NCI-H1436 (cell line): ENCODE results near the gene CTAGE9.
"Not testable (repeated sequence)": the region's sequence is repeated elsewhere in the genome, so short reads cannot be mapped to it uniquely, and the experiment has no call there.

ENCODE experiments used
- DNase-seq: peaks from one replicate; lab custom pipeline; 2025; lab: John Stamatoyannopoulos, UW

CTAGE9 gene

DNA sequence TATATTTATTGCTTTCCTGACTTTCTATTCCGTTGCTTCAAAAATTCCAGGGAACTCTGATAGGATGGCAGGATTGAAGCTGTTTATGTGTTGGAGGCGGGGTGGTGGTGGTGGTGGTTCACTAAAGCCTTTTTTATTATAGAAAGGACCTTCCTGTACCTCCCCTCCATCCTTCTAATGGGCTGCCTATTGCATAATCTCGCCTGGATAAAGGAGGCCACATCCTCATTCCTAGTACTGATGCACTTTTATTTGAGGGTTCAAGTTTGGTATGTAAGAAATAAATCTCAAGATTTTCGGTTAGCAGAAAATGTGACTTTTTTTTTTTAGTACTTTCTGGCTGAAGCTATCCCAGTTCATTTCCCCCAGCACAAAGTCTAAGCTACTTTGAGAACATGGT is 18.7 kb upstream of the CTAGE9 start:
- no peak for DNase-seq

DNA sequence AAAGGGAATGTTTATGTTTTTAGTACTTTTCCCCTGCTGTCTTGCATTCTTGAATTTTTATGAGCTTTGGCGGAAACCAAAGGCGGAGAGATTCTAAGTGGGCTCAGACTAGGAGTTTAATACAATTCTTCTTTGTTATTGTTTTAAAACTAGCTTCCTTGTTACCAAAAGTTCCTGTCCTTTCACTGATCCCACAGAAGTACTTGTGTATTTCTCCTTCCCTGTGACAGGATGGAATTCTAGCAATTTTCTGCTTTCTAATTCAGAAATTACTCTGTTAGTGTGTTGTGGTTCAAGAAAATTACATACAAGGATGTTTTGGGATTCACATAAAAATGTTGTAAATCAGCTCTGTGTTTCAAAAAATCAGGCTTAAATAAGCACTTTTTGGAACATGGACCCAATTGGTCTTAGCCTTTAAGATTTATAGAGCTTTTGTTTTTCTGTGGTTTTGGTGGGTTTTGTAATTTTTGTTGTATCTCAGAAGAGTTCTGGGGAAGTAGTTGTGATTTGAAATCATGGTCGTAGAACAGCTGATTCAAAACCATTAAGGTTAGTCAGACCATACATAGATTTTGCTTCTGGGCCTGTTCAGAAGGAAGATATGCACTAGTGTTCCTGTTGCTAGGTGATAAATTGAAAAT is 17.6 kb upstream of the CTAGE9 start:
- DNase-seq = no peak

DNA sequence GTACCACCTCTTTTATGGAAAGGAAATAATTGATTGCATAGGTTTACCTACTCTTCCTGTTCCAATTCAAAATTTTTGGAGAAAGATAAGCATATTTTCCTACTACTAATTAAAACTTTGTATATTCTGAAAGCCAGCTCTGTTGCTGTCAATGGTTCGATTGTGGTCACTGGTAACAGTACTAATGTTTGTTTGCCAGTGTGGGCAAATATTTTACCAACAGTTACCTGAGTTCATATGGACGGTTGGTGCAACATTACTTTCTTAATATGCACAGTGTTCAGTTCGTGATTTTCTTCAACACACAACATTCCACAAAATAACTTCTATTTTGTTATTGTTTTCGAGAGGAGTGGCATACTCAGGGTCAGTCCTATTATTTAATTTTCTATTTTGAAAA is 17.1 kb upstream of the CTAGE9 start:
- no peak for DNase-seq

DNA sequence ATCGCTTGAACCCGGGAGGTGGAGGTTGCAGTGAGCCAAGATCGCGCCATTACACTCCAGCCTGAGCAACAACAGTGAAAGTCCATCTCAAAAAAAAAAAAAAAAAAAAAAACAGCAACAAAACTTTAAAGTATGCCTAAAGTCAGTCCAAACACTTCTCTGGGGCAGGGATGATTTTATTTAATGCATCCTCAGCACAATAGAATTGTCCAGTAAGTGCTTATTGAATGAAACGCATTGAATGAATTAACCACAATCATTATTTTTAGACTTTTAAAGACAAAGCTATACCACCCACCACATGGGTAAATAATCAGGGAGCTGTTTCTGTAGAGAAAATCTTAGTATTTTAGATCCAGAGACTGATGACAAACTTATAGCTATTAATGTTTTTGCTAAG is 16.6 kb upstream of the CTAGE9 start:
- DNase-seq = no peak

DNA sequence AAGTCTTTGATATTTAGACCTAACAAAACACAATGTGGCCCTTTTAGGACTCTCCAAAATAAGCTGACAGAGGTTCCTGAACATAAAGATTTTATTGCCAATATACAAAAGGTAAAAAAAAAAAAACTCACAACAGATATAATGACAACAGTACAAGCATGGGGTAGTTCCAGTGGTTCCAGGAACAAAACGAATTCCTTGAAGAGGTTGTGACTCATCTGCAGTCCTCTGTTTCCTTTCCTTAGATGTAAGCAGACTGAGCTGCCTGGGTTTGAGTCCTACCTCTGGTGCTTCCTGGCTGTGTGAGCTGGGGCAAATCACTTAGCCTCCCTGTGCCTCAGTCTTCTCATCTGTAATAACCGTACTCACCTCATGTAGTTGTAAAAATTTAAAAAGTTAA is 13.3 kb upstream of the CTAGE9 start:
- no peak for DNase-seq

DNA sequence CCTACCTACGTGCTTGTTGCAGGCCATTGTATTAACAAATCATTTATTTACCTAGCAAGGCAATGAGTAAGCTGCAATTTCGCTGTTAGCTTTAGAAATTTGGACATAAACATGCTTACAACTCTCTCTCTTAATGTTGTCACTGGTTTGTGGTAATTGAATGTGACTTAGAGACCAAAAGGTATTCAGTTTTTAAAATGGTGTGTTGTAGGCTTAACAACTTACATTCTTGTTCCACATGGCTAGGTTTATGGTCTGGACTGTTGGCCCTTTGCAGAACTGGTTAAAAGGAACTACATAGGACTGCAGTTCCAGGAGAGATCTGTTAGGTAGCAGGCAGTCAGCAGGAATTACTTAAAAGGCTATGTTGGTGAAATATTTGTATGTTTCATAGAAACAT is 10.3 kb upstream of the CTAGE9 start:
- no peak for DNase-seq

DNA sequence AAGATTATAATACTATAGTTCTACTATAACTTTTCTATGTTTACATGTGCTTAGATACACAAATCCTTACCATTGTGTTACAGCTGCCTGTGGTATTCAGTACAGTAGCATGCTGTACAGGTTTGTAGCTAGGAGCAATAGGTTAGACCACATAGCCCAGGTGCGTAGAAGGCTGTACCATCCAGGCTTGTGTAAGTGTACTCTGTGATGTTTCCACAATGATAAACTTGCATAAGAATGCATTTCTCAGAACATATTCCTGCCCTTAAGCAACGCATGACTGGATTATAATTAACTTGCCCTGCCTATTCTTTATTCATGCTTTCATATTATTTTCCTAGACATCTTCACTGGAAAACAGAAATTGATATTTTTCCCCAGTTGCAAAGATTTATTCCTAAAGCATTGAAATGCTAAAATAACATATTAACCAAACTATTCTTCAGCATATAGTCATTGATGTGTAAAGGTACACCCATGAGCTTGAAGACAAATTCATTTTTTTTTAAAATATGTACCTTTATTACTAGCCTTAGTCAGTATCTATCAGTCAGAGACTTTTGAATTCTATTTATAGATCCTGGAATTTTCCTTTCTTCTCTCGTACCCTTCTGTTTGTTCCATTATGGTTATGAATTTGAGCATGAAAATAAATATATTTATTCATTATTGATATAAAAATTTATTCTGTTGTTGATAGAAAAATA is 7.2 kb upstream of the CTAGE9 start:
- no peak for DNase-seq

DNA sequence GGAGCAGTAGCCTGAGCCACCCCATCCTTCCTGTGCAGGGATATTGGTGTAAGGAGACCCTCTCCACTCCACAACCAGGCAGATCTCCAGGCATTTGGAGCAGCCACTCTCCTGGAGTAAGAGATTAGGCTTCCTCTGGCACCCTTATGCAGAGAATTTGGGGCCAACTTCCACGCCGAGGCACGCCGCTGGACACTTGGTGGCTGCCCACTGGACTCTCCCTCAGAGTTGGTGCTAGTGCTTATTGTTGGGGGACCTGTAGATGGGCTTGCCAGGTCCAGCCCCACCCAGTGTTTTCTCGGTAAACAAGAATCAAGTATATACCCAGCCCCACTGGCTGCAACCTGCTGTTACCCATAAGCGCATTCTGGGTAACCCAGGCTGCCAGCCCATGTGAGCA is 4.8 kb upstream of the CTAGE9 start:
- not testable (repeated sequence) for DNase-seq

DNA sequence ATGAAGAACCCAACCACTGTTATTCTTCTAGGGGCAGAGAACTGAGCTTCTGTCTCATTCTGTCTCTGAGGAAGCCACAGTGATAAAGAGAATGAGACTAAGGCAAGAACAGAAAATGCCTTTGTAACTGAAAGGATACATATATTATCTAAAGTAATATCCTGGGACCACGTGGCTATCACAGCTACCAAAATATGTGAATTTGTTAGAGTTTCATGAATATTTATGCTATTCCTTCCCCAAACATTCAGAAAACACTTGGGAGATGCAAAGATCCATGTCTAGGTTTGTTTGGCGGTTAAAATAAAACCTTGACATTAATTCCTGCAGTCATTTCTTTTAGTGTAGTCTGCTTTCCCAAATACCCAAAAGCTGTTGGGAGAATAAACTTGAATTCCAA is 6.9 kb downstream of the CTAGE9 start:
- DNase-seq = not testable (repeated sequence)

DNA sequence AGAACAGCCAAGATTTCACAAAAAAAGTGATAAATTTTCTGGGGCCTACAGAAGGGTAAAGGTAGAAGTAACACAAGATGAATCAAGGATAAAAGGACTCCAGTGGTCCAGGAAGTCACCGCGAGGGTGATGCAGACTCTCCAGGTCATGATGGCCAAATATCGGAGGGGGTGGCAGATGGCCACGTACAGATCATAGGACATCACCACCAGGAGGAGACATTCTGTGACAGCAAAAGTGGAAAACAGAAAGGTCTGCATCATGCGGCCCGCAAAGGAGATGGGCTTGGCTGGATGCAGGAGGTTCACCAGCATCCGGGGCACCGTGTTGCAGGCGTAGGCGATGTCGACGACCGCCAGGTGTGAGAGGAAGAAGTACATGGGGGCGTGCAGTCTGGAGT is 10.0 kb downstream of the CTAGE9 start:
- DNase-seq = not testable (repeated sequence)

DNA sequence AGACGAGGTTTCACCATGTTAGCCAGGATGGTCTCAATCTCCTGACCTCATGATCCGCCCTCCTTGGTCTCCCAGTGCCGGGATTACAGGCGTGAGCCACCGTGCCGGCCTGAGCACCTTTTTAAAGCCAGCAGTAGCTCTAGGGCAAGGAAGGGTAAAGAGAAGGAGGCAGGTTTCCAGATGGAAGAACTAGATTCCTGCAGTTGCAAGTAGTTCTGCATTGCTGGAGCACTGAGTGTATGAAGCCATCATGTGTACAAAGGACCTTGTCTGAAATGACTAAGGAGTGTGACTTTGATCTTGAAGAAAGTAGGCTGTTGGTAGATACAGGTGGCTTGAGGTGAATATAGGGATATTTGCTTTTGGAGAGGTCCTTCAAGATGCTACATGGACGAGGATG is 13.9 kb downstream of the CTAGE9 start:
- no peak for DNase-seq

DNA sequence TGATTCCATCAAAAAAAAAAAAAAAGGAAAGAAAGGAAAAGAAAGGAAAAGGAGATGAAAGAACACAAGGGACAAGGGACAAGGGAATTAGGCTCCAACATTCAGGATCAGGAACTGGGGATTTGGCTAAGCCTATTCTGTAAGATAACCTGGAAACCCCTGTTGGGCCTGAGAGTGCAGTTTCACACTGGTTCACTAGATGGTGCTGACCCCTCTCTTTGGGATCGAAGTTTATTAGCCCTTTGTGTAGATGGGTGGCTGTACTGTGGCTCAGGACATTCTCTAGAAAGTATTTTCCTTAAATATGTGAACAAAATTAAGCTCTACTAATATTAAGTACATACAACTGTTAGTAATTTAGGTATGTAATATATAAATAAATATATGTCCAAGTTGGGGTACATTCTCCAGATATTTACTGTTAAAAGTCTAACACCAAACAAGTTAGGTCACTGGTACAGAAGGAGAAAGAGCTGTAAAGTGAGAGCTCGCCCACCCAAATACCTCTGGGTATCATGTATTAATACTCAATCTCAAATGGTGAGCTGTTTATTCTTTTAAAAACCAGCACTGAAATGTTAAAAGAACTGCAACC is 15.9 kb downstream of the CTAGE9 start:
- peak; percentile 56 for DNase-seq

DNA sequence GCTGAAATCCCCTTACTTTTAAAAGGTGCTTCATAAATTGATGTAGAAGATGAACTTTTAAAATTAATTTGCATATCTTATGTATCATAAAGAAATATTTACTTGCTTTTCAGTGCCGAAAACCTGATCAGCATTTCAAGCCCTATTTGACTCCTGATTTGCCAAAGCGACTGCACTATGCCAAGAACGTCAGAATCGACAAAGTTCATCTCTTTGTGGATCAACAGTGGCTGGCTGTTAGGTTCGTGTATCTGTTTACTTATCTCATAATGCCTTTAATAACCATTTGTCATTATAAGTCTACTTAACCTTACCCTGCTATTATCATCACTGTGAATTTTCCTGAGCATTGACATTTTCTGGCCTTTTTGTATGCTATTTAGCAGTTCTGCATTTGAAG is 17.4 kb downstream of the CTAGE9 start:
- no peak for DNase-seq

DNA sequence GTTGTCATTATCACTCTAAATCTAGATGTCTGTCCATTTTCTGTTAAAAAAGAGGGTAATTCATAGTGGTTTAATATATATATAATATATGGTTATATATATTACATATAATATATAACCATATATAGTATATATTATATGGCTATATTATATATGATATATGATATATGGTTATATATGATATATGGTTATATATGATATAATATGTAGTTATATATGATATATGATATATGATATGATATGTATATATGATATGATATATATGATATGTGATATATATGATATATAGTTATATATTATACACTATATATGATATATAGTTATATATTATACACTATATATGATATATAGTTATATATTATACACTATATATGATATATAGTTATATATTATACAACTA is 18.2 kb downstream of the CTAGE9 start:
- DNase-seq = no peak

DNA sequence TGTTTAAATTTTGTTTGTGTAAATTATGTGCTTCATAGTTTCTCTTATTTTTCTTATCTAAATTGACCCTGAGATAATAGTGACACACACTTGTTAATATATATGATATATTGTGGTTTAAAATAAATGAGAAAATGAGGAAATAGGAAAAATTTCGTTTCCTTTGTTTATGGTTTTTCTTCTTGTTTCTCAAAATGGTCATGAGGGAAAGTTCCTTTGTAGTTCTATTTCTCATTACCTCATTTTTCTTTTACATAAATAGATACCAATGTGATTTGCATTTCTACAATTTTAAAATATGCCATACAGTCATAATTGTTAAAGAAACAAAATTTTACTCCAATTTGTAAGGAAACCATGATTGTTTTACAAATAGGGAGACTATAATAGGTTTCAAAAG is 18.8 kb downstream of the CTAGE9 start:
- no peak for DNase-seq

DNA sequence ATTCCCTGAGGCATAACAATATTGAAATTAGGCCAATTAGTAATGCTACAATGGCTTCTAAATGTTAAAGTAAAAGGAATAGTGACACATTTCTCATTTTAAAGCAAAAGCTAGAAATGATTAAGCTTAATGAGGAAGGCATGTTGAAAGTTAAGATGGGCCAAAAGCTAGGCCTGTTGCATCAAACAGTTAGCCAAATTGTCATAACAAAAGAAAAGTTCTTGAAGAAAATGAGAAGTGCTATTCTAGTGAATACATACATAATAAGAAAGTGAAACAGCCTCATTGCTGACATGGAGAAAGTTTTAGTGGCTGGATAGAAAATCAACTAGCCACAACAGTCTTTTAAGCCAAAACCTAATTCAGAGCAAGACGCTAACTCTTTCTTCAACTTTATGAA is 22.5 kb downstream of the CTAGE9 start:
- DNase-seq = no peak

DNA sequence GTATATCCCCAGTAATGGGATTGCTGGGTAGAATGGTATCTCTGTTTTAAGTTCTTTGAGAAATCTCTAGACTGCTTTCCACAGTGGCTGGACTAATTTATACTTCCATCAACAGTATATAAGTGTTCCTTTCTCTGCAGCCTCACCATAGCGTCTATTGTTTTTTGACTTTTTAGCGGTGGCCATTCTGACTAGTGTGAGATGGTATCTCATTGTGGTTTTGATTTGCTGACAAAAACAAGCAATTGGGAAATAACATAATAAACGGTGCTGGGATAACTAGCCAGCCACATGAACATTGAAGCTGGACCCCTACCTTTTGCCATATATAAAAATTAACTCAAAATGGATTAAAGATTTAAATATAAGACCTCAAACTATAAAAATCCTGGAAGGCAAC is 23.8 kb downstream of the CTAGE9 start:
- DNase-seq = no peak

DNA sequence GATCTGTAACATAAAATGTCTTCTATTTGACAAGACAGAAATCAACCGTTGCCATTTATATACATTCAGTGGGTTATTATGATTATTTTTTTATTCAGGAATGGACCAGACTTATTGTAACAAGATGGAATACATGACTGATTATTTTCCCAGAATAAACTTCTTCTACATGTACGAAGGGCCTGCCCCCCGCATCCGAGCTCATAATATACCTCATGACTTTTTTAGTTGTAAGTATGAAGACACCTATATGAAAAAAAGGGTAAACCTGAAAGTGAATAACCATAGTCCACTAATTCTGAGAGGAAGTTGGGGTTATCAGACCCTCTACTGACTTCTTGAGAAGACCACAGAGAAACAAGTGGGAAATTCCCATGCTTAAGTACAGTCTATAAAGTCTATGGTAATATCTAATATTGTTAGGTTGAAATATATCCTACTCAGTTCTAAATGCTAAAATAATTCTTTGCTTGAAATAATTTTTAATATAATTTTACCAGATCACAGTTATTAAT is 25.5 kb downstream of the CTAGE9 start:
- DNase-seq = no peak

DNA sequence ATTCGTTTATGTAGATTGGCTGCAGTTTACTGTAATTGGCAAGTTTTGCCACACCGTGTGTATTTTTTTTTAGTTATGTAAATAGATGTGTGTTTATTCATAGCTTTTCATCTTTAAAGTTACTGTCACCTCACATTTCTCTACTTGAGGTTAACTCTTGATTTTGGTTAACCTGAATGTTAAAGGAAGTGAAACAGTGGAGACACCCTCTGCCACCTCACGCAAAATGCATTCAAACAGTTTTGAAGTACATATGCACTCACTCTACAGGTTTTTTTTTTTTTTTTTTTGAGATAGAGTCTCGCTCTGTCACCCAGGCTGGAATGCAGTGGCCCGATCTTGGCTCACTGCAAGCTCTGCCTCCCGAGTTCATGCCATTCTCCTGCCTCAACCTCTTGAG is 27.3 kb downstream of the CTAGE9 start:
- no peak for DNase-seq

DNA sequence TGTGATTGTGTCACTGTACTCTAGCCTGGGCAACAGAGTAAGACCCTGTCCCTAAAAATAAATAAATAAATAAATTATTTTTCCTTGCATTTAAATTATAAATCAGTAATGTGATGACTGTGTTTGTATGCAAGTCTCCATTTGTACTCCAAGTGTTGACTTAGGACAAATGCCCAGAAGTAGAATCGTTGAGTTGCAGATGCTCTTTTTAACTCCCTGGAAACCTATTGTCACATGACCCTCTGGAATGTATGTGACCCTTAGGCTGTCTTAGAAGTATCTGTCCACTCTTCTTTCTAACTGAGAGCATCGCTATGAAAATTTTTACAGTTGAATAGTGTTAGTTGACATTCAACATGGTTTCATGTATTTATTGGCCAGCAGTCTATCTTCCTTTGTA is 28.4 kb downstream of the CTAGE9 start:
- DNase-seq = no peak

DNA sequence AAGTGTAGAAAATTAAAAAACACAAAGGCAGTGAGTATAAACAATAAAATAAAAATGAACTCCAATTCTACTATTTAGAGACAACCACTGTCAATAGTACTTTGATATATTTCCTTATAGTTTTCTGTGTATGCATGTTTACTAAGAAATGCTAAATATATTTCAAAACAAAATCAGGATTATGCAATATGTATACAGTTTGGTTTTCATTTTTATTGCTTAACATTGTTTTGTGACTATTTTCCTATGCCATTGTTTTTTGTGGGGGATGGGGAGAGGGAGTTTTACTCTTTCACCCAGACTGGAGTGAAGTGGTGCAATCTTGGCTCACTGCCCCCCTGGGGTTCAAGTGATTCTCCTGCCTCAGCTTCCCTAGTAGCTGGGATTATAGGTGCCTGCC is 29.2 kb downstream of the CTAGE9 start:
- DNase-seq = no peak

DNA sequence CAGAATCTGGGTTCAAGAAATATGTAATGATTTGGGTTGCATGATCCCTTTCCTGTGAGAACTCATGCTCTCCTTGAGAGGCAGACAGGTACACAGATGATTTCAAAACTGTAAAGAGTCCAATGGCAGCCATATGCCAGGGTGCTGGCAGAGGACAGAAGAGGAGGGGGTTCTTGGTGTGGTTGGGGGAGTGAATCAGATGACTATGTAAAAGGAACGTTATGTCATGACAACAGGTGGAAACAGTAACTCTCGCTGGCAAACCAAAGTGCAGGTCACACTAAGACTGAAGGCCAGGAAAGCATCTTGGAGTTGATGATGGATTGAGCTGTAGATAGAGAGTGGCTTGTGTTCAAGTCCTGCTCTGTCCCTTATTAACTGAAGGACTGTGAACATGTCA is 29.9 kb downstream of the CTAGE9 start:
- no peak for DNase-seq

DNA sequence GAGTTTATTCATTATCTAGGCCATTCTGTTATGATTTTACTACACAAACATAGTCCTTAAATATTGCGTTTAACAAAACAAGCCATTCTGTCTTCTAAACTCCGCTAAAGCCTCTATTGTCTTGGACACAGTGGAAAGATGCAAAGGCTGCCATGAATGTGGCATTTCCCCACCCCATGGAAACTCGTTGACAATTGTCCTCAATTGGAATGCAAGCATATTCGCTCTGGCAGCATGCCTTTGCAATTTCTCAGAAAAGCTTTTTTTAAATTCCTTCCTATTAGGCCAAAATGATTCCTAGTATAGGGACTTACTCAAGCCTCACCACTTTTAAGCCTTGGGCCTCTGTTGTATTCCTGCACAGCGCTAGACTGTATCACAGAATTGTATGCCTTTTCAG is 32.4 kb downstream of the CTAGE9 start:
- DNase-seq = no peak

DNA sequence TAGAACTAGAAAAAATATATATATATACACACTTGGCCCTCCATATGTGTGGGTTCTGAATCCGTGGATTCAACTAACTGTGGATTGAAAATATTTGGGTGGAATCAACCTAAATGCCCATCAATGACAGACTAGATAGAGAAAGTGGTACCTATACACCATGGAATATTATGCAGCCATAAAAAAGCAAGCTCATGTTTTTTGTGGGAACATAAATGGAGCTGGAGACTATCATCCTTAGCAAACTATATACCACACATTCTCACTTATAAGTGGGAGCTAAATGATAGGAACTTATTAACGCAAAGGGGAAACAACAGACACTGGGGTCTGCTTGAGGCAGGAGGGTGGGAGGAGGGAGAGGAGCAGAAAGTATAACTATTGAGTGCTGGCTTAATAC is 37.6 kb downstream of the CTAGE9 start:
- no peak for DNase-seq
